Ishikawa (cell line): Measurements from ENCODE around the gene BMPR1A.

ENCODE experiments used
- CEBPB ChIP-seq: IDR thresholded peaks from 2 replicates; pipeline ENCODE4 v1.6.1; 2012
- RAD21 ChIP-seq: IDR thresholded peaks from 2 replicates; pipeline ENCODE4 v1.6.1; 2012; ENCODE audit warnings: low read depth
- TAF1 ChIP-seq: IDR thresholded peaks from 2 replicates; pipeline ENCODE4 v1.6.1; 2012; ENCODE audit warnings: low read depth, mild to moderate bottlenecking
- USF1 ChIP-seq: IDR thresholded peaks from 2 replicates; pipeline ENCODE4 v1.6.1; 2012
- YY1 ChIP-seq: IDR thresholded peaks from 2 replicates; pipeline ENCODE4 v1.6.1; 2012; ENCODE audit warnings: low read depth
- ZBTB7A ChIP-seq: IDR thresholded peaks from 2 replicates; pipeline ENCODE4 v1.6.1; 2012; ENCODE audit warnings: low read depth
- TF ChIP-seq, protein P1 (sequence below): IDR thresholded peaks from 2 replicates; pipeline ENCODE4 v1.6.1; 2012; ENCODE audit warnings: low read depth, mild to moderate bottlenecking

DNA sequence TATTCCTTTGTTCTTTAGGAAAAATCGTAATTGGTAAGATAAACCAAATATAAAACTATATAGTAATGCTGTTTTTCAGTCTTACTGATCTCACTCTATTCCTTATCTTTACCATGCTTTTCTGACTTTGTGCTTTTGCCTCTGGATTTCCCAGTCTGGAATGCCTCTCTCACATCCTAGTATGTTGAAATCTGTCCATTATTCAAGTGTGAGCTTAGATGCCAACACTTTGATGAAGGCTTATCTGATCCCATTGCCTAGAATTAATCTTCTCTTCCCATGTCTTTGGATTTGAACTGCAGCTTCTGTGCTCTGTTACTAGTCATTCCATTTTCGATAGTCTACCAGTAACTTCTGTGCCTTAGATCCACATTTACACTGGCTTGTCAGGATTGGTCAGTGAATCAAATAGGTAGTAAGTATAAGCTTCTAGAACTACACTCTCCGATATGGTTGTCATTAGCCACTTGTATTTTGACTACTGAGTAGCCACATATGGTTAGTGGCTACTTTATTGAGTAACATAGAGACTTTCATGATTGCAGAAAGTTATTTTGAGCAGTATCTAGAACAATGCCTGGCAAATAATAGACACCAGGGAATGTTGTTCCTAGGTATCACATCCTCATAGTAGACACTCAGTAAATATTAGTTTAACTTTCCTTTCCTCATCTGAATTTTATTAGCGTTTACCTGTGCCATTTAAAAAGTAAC, 92.9 kb downstream of the BMPR1A start:
- TF ChIP-seq RAD21 (no peak), USF1 (no peak), ZBTB7A (no peak), TAF1 (no peak), CEBPB (no peak), YY1 (no peak)
- TF ChIP-seq, protein P1, sequence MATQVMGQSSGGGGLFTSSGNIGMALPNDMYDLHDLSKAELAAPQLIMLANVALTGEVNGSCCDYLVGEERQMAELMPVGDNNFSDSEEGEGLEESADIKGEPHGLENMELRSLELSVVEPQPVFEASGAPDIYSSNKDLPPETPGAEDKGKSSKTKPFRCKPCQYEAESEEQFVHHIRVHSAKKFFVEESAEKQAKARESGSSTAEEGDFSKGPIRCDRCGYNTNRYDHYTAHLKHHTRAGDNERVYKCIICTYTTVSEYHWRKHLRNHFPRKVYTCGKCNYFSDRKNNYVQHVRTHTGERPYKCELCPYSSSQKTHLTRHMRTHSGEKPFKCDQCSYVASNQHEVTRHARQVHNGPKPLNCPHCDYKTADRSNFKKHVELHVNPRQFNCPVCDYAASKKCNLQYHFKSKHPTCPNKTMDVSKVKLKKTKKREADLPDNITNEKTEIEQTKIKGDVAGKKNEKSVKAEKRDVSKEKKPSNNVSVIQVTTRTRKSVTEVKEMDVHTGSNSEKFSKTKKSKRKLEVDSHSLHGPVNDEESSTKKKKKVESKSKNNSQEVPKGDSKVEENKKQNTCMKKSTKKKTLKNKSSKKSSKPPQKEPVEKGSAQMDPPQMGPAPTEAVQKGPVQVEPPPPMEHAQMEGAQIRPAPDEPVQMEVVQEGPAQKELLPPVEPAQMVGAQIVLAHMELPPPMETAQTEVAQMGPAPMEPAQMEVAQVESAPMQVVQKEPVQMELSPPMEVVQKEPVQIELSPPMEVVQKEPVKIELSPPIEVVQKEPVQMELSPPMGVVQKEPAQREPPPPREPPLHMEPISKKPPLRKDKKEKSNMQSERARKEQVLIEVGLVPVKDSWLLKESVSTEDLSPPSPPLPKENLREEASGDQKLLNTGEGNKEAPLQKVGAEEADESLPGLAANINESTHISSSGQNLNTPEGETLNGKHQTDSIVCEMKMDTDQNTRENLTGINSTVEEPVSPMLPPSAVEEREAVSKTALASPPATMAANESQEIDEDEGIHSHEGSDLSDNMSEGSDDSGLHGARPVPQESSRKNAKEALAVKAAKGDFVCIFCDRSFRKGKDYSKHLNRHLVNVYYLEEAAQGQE: no peak
